GM18858 (cell line): ENCODE measurements around the gene SKA1.
"Not testable (repeated sequence)": the region's sequence is repeated elsewhere in the genome, so short reads cannot be mapped to it uniquely, and the experiment has no call there.

ENCODE experiments used
- ATAC-seq: cut with Tn5 transposase; IDR thresholded peaks from one replicate; pipeline ENCODE4 v1.9.1; 2021; ENCODE audit not compliant: unreplicated experiment

Gene SKA1

GRCh38 chr18:50428531-50429206 is 53.8 kb downstream of the SKA1 start:
- no peak for ATAC-seq

GRCh38 chr18:50429207-50429948 is 54.5 kb downstream of the SKA1 start:
- ATAC-seq, result no peak

- ATAC-seq, result no peak
Measured at GRCh38 chr18:50432915-50433314, 58.1 kb downstream of the SKA1 start.

GRCh38 chr18:50436742-50437141 is 61.9 kb downstream of the SKA1 start:
- ATAC-seq, result not testable (repeated sequence)

- ATAC-seq, result no peak
Measured at GRCh38 chr18:50439460-50440015, 64.7 kb downstream of the SKA1 start.

GRCh38 chr18:50441016-50441415 is 66.2 kb downstream of the SKA1 start:
- ATAC-seq, result no peak

GRCh38 chr18:50441501-50441900 is 66.7 kb downstream of the SKA1 start:
- no peak for ATAC-seq
